HG03045 (cell line): Measurements from ENCODE around the gene ASCL2.

ENCODE experiments used
- ATAC-seq: cut with Tn5 transposase; IDR thresholded peaks from one replicate; pipeline ENCODE4 v1.9.1; 2021; ENCODE audit warnings: mild to moderate bottlenecking, moderate library complexity; ENCODE audit not compliant: unreplicated experiment

The ASCL2 gene

DNA sequence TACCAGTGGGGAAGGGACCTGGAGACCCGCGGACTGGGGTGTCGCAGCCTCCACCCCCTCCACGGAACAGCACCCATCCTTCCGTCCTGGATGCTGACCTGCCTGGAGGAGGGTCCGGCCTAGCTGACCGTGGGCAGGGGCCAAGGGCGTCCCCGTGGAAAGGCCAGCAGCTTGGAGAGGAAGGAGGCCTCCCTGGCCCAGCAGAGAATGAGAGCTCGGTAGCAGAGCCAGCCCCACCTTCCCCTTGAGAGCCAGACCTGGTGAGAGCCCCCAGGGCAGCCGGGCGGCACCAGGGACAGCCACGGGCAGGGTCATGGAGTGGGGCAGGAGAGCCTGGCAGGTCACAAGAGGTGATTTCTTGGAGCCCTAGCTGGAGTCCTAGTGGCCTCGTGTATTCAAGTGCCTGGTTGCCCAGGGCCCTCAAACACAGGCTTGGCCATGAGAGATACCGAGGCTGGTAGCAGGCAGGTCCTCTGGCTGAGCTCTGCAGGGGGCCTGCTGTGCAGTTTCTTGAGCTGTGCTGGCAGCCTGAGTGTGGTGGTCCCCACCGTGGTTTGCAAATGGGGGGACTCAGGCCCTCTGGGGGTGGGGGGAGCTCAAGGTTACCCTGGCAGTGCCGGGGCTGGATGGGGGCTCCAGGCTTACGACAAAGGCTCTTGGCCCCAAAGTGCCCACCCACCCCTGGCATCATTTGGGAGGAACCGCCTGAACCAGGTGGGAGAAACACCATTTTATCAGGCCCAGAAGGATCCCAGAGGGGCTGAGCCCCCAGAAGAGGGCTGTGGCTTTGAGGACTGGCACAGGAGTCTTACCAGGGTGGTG lies 39.1 kb upstream of the ASCL2 start:
- no peak for ATAC-seq

DNA sequence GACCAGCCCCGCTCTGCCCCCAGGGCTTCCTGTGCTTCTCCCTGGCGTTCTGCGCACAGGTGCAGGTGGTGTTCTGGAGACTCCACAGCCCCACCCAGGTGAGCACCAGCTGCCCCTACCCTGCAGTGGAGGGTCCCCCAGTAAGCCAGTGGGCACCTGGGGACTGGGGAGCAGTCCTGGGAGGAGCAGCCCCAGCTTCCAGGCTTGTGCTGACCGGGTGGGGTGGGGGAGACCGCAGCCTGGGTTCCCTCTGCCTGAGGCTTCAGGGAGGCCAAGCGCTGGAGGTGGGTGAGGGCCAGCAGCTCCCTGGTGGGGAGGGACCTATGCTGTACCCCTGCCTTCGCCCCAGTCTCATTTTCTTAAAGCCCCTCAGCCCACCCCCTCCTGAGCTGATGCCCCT lies 38.3 kb upstream of the ASCL2 start:
- ATAC-seq, result no peak

DNA sequence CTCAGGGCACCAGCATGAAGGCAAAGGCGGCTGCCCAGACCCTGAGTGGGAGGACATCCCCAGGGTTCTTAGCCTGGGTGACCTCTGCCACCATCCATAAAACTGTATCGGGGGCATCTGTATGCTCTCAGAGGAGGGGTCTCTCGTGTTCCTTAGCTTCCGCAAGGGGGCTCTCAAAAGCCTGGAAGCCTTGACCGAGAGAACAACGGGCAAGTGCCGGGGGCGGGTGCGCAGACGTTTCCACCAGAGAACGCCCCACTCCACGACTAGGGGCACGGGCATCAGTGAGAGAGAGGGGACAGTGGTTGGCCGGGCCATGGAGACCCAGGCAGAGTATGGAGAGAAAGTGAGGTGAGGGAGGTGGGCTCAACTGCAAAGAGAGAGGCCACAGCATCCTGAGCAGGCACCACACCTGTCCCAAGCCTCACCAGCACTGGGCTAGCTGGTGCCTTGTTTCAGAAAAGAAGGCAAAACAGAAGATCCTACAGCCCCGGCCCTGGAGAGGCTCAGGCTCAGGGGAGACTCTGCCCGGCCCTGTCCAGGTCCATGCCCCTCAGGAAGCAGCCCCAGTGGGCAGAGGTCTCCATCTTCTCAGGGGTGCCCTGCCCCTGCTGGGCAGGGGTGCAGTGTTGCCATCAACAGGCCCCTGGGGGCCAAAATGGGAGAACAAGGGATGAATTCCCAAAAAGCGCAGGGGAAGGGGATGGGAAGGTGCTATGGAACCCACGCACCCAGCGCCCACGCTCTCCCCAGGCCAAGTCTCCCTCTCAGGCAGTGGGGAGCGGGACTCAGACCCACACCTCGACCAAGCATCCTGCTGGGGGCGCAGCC lies 37.3 kb upstream of the ASCL2 start:
- no peak for ATAC-seq

DNA sequence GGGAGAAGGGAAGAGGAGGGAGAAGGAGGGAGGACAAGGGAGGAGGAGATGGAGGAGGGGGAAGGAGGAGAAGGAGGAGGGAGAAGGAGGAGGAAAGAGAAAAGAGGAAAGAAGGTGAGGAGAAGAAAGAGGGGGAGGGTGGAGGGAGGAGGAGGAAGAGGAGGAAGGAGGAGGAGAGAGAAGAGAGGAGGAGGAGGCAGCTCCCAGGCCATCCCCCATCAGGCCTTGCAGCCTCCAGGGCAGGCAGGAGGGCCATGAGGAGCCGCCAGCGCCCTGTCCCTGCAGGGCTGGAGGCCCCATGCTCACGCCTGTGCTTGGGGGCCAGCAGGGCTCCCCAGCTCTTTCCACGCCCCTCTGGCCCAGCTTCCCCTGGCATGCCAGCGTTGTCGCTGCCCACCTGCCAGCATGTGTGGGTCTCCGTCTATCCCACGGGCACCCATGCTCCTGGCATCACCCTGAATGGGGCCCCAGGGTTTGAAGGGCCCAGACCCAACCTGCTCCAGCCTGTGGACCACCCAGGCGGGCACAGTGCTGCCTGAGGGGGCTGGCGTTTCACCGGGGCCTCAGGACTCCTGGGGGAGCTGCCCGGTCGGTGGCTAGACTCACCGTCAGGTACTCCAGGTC lies 36.6 kb upstream of the ASCL2 start:
- ATAC-seq, result no peak

DNA sequence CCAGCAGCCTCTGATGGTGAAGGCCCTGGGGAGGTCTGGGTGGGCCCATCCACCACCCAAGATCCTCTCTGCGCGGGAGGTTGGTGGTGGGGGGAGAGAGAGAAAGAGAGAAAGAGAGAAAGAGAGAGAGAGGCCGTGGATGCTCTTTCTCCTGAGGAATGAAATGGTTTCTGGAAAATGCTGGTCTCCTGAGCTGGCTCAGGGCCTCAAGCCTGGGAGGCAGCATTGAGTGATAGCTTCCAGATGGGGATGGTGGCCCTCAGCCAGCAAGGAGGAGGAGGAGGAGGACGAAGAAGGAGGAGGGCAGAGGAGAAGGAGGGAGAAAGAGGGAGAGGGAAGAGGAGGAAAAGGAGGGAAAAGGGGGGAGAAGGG lies 36.0 kb upstream of the ASCL2 start:
- no peak for ATAC-seq

DNA sequence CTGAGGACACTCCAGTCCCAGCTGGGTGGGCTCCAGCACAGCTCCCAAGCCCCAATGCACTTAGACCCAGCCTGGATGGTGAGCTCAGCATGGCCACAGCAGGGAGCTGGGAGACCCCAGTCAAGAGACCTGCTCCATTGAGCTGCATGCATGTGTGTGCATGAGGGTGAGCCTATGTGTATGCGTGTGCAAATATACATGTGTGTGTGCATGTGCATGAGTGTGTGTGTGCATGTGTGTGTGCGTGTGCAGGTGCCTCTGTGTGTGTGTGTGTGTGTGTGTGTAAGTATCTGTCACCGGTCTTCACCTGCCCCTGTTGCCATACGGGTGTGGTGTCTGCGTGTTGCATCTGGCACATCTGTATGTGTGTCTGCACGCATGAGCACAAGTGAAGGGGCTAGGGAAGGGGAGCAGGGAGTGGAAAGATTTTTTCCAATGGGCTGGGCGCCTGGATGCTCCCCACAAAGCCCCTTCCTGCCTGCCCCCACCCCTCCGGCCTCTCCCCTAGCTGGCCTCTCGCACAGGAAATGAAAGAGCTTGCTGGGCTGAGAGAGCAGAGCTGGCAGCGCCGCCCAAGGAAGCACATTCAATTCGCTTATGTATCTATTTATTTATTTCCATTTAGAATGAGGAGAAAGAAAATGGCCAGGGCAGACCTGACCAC lies 35.5 kb upstream of the ASCL2 start:
- no peak for ATAC-seq

DNA sequence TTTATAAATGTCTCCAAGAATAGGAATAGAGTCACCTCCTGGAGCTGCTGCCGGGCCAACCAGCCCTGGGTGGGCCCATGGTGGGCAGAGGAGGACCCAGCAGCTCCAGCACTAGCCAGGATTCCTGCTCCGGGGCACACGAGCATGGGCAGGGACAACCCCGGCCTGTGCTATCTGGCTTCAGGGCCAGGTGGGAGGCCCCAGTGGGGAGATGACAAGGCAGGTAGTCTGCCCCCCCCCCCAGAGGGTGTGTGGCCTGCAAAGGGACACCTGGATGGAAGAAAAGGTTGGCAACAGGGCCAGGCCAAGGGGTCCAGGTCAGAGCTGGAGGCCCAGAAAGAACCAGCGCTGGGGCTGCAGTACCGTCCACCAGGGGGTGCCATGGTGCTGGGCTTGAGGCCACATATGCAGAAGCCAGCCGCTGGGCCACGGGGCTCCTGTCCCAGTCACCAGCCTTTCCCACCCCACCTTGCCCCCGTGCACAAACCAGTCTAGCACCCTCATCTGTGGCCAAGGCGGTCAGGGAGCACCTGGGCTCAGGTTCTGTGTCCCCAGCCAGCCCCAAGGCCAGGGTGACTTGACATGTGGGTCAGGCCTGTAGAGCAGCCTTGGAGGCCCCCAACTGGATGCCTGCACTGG lies 34.9 kb upstream of the ASCL2 start:
- ATAC-seq, result no peak

DNA sequence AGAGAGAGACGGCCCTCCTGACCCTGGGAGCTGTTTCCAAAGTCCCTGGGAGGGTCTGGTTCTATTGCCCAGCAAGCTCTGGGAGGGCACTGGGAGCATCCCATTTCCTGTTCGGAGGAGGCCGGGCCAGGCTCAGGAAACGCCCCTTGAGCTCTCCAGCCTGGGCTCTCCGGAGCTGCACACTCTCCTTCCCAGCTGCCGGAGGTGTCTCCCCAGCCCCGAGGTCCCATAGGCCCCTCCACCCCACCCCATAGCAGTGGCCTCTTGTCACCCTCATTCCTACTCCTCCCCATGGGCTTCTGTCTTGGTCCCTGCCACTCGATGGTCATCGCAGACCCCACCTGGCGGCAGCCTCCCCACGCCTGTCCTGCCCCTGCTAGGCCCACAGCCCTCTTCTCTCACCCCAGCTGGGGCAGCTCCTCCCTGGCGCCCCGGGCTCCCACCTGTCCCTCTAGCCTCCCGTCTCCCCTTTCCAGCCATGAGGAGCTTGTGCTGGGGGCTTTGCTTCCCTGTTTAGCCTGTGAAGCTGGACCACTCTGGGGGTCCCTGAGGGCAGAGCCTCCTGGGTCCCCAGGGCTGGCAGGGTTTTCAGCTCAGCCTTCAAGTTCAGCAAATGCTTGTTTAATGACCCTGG lies 34.2 kb upstream of the ASCL2 start:
- no peak for ATAC-seq

DNA sequence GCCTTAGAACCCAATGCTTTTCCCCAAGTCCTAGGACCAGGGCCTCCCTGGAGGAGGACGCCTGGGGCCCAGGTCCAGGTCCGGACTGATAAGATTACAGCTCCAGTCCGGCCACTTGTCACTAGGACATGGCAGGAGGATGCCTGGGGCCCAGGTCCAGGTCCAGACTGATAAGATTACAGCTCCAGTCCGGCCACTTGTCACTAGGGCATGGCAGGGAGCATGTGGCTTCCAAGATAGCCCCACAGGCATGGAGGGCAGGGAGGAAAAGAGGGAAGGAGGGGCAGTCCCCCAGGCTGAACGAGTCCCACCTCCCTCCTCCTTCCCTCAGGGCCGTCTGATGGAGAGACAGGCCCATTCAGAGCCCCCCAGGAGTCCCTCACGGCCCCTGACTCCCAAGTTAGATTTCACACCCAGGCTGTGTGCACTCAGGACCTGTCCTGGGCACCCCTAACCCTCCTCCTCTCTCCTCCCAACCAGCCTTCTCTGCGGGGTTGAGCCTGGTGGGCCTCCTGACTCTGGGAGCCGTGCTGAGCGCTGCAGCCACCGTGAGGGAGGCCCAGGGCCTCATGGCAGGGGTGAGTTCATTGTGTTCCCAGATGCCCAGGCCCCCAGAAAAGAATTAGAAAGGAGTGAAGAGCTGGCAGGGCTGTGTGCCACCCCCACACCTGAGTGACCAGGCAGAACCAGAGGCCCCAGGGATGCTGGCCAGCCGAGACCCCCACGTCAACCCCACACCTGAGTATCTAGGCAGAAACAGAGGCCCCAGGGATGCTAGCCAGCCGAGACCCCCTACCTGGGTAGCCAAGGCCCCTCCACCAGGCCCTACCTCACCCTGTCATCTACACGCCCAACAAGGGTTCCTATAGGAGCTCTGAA lies 33.5 kb upstream of the ASCL2 start:
- no peak for ATAC-seq

DNA sequence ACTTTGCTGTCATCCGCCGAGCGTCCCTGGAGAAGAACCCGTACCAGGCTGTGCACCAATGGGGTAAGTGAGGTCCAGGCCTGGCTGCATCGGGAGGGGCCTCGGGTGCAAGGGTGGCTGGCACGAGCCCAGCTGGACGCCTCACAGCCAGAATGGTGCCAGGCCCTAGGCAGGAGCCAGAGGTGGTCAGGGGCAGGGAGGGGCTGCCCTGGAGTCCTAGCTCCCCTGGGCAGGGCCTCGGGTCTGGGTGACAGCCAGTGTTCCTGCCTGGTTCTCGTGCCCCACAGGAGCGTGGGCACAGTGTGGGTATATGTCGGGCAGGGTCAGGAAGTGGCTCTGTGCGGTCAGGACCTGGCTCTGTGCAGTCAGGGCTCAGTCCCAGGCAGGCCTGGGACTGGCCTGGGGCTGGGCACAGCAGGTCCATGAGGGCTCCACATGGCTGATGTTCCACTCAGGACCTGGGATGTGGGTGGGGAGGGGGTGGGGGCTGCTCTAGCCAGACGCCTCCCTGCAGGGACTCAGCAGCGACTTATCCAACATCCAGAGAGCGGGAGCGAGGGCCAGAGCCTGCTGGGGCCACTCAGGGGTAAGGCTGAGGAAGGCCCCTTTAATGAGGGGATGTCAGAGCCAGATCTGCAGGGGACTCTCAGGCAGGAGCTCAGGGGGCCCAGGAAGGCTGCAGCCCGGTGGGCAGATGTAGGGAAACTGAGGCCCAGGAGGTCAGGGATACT lies 32.7 kb upstream of the ASCL2 start:
- ATAC-seq, result no peak

DNA sequence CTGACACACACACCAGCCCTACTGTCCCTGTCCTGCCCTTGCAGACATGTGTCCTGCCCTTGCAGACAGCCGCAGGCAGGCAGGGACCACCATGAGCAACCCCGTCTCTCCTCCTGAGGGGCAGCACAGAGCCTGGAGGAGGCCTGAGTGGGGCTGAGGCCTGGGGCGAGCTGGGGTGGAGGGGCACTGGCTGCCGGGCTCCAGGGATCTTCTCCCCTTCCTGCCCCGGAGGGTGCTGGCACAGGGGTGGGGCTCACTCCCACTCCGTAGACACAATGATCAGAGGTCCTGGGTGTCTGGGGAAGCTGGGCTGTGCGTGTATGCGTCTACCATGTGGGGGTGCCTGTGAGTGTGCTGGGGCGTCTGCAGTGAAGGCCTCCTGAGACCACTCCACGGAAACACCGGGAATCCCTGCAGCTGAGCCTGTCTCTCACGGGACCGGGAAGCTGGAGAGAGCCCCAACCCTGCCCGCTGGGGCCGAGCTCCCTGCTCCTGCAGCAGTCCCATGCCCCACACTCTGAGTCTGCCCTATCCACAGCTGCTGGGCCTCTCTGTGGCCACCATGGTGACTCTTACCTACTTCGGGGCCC lies 32.0 kb upstream of the ASCL2 start:
- ATAC-seq, result no peak

DNA sequence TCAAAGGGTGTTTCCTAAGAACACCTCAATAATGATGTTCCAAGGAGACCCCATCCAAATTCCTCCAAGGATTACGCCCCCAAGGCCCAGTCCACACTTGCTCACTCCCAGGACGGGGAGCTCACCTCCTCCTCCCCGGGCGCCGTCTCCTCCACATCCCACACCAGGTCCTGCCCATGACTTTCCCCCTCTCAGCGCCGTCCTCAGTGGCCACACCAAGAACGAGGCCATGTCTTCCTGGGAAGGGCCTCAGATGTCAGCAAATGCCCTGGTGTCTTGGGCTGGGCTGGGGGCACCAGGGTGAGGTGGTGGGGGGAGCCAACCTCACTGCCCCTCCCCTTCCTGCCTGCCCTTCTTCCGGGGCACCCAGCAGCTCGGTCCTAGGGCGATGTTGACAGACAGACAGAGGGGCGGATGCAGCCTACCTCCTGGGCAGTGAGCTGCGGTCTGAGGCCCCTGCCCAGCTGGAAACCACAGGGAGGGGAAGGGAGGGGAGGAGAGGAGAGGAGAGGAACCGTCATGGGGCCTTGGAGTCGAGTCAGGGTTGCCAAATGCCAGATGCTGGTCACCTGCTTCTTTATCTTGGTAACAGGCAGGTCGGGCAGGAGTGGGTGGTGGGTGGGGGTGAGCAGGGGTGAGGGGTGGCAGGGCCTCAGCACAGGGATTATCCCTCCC lies 31.4 kb upstream of the ASCL2 start, which contains the start of the genes C11orf21 and TSPAN32:
Gene C11orf21, minus strand, starts transcription at position 288 of the 675 bp plus-strand sequence. Its CDS starts 110 bp downstream, at position 178.
Gene TSPAN32, plus strand, starts transcription at position 383 of the 675 bp plus-strand sequence. Its CDS starts 137 bp downstream, at position 520.
- no peak for ATAC-seq

DNA sequence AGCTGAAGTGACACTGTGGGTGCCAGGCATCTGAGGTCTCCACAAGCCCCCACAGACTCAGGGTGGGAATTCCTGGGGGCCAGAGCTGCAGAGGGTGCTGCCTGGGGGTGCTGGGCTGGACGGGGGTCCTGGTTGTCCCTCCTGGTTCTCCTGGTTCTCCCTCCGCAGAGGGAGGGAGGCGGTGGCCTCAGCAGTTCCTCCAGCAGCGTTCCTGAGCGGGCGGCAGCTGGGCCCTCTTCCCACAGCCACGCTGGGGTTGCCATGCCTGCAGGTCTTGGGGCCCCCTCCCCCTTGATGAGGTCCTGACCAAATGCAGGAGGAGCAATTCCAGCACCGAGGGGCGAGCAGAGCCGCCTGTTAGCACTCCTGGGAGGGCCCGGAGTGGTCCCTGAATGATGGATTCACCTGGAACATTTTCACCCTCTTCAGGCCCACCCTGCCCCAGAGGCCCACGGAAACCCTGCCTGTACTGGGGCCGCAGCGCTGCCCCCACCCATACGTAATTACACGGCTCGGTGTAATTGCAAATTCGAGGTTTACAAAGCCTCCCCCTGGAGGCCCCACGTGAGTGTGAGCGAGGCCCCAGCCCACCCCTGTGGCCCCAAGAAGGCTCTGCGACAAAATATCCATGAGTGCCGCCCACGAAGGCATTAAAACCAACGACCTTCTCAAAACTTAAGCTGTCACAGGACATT lies 30.7 kb upstream of the ASCL2 start:
- no peak for ATAC-seq

DNA sequence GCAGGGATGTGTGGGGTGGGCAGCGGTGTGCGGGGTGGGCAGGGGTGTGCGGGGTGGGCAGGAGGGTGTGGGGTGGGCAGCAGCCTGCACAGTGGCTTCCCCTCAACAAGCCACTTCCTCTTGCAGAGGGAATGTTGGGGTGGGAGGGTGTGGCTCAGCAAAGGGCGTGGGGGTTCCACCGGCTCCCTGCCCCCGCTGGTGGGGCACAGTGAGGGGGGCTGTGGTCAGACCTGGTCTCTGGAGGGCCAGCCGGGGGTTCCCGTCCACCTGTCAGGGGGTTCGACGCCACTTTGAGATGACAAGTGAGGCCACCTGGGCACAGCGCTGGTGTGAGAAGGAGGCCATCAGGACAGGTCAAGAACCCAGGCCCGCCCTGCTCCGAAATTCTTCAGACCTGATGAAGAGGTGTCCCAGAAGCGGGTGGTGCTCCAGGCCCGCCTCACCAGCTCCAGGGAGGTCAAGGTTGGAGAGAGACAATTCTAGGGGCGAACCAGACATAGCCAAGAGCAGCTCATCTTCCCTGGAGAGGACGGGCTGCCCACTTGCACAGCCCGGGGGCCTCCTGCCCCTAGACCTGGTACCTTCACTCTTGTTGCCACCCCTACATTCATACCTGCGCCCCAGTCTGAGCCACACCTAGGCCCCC lies 30.0 kb upstream of the ASCL2 start:
- no peak for ATAC-seq

DNA sequence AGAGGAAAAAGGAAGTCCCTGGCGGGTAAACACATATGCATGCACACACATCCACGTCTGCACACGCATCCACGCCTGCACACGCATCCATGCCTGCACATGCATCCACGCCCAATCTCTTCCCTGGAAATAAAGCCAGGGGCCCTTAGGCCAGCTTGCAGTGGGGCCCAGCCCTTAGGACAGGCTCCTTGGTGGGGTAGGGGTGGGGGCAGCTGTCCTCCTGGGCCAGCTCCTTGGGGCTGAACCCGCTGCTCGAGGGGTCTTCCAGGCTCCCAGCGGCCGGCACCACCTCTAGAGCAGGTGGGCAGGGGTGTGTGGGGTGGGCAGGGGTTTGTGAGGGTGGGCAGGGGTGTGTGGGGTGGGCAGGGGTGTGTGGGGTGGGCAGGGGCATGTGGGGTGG lies 29.4 kb upstream of the ASCL2 start:
- no peak for ATAC-seq
